A549 treated with Hydrocortisone at 1 μM for 4 hours (cell line): Measurements from ENCODE around the gene EML6. TPM values are rescaled to one million over a fixed set of nuclear protein-coding genes. Genes with fewer than 3 reads are reported as not detected.

ENCODE experiments used
- total RNA-seq: library from RNA; stranded (reverse); fragments of 200-300 nt; extraction: Qiagen RNA extraction; gene quantifications from 5 replicates; pipeline ENCODE4 v1.2.3, GENCODE V29; 2022

Gene EML6
- total RNA-seq: 1.0 to 1.6 TPM (median 1.4 TPM) in 5 replicates

GRCh38 chr2:54723131-54723995, at the start of gene EML6:
EML6 (plus strand) TSS chr2:54723662; CDS start chr2:54725062, 1,400 bp downstream.

